ENCODE results near the gene NT5DC4. TPM values are rescaled to one million over a fixed set of nuclear protein-coding genes. Genes with fewer than 3 reads are reported as not detected.

Gene NT5DC4
- total and polyA plus RNA-seq, 2 of the 8 experiments (the other 6 are each of a cell fraction or from before 2014, with no cell fraction given): not detected

DNA sequence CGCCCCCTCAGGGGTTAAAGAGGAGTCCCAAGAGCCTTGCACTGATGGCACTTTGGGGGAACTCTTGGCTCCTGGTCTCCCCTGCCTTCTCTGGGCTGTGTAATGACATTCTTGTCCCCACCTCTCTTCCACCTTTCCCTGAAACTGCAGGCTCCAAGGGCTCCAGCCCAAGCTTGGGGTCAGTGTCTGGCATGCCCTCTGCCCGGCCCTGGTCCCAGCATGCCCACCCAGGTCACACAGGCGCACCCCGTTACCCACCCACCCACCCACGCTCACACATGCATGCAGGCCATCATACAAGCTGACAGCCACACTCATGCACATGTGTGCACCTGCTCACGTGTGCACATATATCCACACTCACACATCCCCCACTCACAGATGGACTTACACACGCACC is 6.9 kb upstream of the NT5DC4 start (continued):
- no peak for TF ChIP-seq SP1 (IDR thresholded peaks at IDR 0.05; ENCODE audit: low read depth, low read length)
- TF ChIP-seq, protein P1, sequence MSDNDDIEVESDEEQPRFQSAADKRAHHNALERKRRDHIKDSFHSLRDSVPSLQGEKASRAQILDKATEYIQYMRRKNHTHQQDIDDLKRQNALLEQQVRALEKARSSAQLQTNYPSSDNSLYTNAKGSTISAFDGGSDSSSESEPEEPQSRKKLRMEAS (IDR thresholded peaks at IDR 0.05): no peak
- no peak for TF ChIP-seq RFX5 (IDR thresholded peaks at IDR 0.05; ENCODE audit: borderline replicate concordance, low read depth, low read length)
- no peak for TF ChIP-seq HDAC6 (IDR thresholded peaks at IDR 0.05; ENCODE audit: low read depth, low read length)

Measured in H1 (cell line).